Measurements from ENCODE around the gene MTR.

GRCh38 chr1:236887081-236887480, 92.0 kb downstream of the MTR start:
- TF ChIP-seq, protein P1, sequence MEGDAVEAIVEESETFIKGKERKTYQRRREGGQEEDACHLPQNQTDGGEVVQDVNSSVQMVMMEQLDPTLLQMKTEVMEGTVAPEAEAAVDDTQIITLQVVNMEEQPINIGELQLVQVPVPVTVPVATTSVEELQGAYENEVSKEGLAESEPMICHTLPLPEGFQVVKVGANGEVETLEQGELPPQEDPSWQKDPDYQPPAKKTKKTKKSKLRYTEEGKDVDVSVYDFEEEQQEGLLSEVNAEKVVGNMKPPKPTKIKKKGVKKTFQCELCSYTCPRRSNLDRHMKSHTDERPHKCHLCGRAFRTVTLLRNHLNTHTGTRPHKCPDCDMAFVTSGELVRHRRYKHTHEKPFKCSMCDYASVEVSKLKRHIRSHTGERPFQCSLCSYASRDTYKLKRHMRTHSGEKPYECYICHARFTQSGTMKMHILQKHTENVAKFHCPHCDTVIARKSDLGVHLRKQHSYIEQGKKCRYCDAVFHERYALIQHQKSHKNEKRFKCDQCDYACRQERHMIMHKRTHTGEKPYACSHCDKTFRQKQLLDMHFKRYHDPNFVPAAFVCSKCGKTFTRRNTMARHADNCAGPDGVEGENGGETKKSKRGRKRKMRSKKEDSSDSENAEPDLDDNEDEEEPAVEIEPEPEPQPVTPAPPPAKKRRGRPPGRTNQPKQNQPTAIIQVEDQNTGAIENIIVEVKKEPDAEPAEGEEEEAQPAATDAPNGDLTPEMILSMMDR (IDR thresholded peaks at IDR 0.05; ENCODE audit: low read depth, low read length), result no peak
- no peak for TF ChIP-seq EZH2phosphoT487 (IDR thresholded peaks at IDR 0.05; ENCODE audit: low read depth)
